Activated T-cell treated with anti-CD3 and anti-CD28 coated beads for 24 hours (primary cell): ENCODE measurements around the gene MYLK.

Experiments used
- DNase-seq: peaks from one replicate; pipeline ENCODE4 v3.0.0-alpha.2; 2020; ENCODE audit warnings: low read depth

MYLK gene

DNA sequence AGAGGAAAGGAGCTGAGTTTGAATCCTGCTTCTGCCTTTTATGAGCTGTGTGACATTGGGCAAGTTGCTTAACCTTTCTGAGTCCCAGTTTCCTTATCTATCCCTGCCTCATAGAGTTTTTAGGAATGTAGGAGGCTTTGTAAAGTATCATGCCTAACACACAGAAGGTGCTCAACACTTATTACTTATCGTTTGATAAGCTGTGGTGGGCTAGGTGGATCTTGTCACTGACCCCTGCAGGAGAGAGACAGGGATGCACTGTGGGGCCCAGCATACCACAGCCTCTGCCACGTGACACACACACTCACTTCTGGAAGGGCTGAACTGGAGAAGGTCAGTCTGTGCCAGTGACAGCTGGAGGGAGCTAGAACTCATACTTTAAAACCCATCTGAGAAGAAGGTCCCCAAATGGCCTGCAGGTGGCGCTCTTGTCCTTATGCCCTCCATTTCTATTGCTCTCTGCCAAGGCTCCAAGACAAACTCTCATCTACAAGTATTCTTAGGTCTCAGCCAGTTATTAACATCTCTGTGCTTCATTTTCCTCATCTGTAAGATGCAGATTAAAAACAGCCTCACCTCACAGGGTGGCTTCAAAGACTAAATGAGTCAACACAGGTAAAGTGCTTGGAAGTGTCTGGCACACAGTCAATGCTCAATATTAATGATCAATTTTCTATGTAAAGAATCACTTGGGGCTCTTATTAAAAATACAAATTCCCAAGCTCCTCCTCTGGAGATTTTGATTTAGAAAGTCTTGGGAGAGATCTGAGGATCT, 241.8 kb downstream of the MYLK start:
- peak; percentile 11 for DNase-seq

DNA sequence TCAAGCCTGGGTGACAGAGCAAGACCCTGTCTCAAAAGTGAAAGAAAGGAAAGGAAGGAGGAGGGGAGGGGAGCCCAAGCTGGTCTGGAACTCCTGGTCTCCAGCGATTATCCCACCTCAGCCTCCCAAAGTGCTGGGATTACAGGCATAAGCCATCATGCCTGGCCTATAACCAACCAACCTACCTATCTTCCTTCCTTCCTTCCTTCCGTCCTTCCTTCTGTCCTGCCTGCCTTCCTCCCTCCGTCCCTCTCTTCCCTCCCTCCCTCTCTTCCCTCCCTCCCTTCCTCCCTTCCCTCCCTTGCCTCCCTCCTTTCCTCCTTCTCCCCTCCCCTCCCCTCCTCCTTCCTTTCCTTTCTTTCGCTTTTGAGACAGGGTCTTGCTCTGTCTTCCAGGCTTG, 242.6 kb downstream of the MYLK start:
- no peak for DNase-seq

DNA sequence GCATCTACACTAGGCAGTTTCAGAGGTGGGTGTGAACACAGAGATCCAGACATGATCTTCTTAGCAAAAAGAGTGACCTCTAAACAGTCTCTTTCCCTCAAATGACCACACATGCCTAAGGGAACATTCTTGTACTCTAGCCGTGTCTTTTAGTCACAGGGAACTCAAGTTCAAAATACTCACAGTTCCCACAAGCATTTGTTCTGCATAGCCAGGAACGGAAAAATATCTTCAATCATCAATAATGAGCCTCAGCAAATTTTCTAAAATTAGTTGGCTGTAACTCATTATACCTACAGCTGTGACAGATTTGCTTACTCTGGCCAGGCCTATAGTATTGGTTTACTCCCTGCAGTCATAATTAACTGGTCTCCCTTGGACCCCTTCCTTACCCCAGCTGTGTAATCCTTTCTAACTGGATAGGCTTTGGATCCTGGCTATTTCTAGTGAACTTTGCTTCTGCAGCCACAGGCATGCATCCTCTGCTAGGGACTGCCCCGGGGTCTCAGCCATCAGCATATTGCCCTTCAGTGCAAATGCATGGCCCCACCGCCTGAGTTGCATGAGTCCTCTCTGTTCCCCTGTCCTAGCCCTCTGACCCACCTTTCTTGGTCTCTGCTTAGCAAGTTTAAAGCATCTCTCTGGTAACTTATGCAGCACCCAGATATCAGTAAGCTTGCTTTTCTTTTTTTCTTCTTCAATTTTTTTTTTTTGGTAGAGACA, 243.2 kb downstream of the MYLK start:
- no peak for DNase-seq

DNA sequence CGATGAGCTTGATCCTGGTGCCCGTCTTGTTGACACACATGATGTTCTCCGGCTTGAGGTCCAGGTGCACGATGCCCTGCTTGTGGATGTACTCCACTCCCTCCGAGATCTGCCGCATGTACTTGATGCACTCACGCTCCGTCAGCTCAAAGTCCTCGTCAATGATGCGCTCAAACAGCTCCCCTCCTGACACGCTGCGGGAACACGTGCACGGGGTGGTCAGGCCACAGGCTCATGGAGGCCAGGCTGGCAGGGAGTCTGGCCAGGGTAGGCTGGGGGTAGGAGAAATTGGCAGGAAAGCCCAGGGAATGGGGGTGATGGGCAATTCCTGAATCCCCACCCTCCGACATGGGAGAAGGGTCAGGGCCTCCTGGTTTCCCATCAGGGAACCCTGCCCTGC, 243.8 kb downstream of the MYLK start:
- no peak for DNase-seq

DNA sequence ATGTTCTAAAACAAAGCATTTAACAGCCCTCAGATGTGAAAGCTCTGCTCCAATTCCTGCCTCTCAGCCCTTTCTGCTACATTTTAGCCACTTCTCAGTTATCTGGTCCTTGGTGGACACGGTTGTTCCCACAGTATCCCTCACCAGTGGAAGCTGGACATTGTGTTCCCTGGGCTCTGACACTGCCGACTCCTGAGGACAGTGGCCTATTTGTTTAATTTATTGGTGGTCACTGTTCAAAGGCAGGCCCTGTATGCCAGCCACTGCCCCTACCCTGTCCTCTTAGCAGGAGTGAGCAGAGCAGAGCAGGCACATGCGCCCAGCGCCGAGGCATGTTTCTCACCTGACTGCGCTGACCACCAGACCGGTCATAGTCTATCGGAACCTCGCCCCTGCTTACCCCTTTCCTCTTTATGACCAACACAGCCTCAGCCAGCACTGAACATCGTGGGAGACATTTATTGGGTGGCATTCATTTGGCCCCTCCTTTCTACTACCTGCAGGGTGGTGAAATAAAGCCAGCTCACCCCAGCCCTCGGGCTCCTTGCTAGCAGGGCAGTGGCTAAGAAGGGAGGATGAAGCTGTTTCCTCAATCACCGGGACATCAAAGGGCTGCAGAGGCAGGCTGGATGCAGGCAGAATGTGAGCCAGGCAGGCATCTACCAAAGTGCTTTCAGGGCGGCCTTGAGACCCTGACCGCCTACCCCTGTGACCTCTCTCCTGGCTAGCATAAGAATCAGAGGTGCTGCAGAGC, 245.0 kb downstream of the MYLK start:
- DNase-seq, result no peak

DNA sequence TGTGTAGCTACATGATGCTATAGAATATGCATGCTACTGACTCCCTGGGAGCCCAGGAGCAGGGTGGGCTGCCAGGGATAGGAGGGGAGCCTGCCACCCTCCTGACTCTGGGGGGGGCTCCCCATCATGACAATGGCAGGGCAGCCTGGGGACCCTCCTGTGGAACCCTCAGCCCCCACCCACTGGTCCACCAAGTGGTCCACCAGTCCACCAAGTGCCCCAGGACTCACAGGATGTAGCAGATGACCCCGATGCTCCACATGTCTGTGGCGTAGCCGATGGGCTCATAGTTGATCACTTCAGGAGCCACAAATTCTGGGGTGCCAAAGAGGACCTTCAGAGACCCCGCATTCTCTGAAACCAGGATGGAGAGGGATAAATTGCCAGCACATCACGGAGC, 246.3 kb downstream of the MYLK start:
- DNase-seq, result no peak

DNA sequence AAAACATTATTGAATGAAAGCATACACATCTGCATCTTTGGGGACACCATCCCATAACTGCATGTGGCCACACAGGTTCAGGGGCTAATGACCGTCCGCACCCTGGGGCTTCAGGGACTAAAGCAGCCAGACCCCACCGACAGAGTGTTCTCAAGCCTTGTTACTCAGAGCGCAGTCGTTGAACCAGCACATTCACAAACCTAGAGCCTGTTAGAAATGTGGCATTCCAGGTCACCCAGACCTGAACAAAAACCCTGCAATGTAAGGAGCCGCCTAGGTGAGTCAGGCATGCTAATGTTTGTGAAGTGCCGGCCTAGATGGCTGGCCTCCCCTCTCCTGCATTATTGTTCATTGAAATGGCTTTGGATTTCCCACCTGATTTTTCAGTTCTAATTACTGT, 247.0 kb downstream of the MYLK start:
- no peak for DNase-seq

DNA sequence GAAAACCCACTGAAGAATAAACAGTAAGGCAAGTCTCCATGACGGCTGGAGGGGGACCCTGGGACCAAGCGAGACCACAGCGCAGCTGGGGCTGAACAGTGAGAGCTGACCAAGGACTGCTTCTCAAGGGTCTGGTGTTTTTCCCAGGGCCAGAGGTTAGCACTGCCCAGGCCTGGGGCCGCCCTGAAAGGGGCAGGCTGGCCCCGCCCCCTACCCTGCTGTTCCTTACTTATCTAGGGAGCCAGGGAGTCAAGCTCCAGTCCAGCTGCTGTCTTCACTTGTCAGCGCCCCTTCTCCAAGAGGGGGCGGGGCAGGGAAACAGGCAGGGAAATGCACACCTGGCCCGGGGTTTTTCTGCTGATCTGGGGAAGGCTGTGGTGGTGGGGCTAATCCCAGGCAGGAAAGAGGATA, 247.7 kb downstream of the MYLK start:
- DNase-seq, result no peak

DNA sequence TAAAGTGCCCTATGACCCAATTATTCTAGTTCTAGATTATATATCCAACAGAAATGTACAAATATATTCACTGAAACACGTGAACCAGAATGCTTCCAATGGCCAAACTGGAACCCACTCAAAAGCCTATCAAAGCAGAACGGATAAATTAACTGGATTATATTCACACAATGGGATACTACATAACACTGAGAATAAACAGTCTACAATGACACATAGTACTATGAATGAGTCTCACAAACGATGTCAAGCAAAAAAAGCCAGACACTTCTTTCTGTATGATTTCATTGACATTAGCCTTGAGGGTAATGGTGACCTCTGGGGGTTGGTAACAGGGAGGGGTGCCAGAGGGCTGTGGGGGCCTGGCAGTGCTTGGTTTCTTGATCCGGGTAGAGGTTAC, 248.4 kb downstream of the MYLK start:
- no peak for DNase-seq

DNA sequence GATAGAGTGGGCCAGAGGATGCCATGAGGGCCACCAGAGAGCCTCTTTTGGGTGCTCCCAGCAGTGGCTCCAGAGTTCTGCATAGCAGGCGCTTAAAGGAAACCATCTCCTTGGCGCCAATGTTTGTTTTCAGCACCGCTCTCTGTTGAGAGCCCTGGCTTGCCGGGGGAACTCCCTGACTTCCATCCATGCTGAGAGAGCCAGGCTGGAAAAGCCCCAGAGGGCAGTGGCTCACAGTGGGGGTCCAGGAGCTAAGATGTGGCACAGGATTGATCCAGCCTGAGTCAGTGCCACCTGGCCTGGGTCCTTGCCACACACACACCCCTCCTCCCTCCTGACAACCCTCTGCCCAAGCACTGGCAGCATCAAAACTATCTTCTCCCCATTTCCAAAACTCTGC, 248.9 kb downstream of the MYLK start:
- no peak for DNase-seq

DNA sequence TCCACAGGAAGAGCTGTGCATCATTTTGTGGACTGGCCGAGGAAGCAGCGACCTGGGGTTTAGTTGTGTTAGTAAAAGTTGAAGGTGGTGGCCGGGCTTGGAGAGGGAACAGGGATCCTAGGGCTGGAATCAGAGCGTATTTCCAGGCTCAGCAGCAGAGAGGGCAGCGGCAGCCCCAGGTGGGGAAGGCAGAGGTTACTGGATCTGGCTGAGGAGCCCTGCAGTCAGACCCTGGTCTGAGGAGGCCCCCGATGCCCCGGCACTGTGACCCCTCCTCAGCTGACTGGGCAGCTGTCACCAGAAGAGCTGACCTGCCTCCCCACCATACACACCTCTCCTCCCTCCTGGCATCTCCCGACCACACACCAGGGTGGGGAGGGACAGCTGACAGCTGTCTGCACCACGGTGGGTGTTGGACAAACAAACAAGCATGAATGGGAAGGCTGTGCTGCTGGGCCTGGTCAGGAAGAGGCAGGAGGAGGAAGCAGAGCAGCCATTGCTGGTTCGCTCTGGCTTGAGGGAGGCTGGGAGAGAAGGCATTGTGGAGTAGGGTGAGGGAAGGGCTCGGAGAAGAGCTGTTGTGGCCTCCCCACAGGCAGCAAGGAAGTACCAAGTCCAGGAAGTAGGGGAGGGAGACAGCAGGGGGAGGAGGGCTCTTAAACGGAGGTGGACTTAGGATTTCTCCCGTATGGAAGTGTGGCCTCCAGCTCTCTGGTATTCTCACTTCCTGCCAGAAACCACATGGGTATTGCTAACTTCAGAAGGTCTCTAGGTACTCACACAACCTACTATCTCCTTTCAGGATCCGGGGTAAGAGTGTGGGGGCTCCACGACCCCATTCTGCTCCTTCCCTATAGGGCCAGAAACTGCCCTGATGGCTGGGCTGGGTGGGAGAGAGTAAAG, 249.7 kb downstream of the MYLK start:
- DNase-seq, result no peak

DNA sequence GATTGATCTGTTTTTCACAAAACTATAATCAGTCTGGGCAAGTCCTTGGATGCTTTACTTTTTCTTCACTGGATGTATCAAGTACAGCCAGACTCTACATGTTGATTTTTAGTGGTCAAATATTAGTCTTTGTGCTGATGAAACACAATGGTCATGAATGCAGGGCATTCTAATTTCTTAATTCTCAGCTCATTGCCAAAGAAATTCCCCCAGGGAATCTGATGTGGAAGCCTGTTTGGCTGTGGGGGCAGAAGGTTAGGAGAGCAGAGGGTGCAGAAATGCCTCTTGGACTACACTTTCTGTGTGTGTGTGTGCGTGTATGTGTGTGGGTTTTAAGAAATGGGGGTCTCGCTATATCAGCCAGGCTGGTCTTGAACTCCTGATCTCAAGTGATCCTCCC, 250.6 kb downstream of the MYLK start:
- DNase-seq, result no peak

DNA sequence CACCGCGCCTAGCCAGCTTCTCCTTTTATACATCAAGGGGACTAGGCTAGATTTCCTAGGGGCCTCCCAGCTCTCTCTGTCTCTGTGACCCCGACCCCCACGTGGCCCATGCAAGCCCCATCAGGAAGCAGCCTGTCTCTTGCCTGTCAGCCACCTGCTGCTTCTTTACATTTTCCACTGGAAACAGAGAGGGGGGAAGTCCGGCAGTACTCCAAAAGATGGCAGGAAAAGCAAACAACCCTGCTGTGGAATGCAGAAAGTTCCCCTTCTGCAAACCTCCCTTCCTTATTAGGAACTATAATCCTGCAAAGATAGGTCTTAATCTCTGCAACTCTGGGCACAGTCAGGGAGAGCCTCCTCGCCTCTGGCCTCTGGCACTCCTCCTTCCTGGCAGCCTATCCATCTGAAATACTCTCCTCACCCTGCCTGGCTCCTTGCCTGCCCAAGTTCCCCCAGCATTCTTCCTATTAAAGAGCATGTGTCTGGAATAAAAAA, 251.9 kb downstream of the MYLK start:
- DNase-seq, result no peak

DNA sequence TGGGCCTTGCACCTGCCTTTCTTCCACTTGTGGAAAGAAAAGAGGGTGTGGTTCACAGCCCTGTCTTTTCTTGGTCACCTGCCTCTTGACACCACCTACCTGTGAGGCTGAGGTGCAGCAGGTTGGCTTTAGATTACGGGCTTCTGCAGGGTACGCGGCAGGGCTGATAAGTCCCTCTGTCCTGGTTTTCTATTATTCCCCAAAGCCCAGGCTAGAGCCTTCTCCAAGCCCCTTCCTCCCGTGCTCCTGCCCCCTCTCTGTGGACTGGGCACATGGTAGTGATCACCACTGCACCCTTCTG, 254.4 kb downstream of the MYLK start:
- DNase-seq, result no peak

DNA sequence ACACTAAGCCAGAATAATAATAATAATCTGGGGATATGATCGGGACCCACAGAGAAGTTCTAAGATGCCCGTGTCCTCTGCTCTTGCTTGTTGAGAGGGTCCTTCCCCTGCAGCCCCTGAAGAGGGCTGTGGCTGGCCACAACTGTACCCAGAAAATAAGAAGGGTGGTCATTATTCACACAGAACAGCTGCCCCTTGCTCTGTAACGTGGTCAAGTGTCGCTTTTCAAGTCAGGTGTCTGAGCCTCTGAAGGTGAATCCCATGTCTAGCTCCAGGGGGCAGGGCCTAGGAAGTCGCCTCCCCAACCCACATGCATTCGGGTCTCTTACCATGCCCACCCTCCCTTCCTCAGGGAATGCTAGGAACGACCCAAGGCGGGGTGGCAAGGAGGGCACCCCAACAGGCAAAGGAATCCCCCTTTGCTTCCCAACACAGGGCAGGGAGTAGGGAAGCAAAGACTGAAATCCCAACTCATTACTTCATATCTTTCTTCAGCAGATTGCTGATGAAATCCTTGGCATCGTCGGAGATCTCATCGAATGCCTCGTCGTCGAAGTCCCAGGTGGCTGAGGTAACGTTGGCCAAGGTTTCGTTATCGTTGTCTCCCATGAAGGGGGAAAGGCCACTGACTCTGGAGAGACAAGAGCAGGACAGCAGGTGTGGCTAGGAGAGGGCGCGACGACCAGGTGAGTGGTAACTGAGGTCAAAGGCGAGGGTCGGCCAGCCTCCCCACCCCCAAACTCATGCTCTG, 255.0 kb downstream of the MYLK start:
- no peak for DNase-seq

DNA sequence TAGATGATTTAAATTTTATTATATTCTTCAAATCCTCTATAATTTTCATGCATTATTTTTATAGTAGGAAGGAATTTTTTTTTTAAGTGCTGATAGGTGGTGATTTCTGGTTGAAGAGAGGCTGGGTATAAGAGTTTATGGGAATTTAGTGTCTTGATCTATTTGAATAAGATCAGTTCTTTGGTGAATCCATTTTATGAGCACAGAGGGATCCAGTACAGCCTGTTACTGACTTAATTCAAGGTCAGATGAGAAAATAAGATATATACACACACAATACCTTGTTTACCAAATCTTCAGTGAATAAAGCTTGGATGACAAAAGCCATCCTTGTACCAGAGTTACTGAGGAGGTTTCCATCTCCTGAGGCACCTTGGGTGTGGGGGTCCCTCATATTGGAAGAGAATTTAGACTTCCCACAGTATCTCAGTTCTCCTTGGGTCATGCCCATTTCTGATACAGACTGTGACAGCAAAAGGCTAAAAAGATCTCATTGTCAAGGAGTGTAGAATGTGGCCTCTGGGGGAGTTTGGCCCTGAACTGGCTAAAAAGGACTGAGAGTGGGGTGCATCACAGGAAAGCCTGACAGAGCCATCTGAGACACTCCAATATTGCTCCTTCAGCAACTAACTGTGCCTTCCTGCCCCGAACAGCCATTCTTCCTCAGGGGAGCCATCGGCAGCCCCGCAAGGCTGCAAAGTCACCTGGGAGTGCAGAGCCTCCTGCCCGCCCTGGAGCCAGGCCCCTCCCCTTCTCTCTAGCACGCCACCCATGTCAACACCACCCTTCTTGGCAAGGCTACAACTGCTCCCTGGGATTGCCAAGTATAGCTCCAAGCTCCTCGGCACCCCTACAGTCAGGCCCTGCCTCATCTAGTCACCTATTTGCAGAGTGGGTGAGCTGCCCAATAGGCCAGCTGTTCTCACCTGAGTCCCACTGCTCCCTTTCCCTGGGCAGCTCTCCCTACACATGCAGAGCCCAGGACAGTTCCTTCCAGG, 256.2 kb downstream of the MYLK start:
- no peak for DNase-seq

DNA sequence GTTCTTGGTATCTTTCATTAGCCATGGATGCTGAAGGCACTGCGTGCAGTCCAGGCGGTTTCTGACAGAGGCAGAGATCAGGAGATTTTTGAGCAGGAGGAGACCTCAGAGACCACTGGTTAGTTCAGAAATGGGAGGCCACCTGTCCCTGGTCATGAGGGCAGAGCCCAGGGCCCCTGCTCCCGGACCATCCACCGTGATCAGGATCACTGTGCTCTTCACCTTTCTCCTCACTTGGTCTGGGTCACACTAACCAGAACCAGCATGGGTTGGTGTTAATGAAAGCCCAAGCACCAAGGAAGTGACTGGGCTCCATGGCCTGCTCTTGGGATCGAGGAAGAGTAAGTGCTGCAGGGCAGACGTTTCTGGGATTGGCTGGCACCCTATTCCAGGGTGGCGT, 257.3 kb downstream of the MYLK start:
- no peak for DNase-seq

DNA sequence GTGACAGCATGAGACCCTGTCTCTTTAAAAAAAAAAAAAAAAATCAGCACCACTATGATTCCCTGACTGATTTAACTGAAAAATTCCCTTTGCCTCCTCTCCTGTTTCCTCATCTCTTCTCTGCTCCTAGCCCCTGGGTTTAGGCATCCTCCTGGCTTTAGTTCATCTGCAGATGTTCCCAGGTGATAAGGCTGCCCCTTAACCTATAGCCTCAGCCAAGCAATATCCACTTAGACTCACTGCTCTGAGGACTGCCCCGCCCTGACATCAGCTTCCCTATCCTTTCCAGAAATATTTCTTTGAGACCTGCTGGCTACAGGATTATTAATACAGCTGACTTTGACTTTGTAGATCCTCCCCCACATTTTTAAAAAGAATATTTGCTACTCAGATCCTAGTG, 259.8 kb downstream of the MYLK start:
- DNase-seq, result no peak

DNA sequence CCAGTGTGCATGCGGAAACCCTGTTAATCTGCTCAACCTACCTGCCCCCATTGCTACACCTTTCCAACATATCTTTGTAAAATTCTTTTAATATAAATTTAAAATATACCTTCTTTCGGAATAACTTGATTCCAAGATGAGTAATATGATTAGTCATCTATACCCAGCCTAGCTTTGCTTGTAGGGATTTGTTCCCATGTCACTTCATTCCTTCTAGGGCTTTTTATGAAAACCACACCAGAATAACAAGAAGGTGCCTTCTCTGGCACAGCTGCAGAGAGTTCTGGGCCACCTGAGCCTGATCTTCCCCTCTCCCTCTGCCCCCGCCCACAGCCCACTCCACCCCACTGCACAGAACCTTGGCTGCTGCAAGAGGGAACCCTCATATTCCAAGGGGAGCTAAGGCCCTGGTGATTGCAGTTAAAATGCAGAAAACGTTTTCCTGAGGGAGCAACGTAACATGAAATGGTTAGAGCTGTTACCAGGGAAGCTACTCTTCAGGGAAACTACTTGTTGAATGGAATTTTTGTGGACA, 260.7 kb downstream of the MYLK start:
- DNase-seq, result no peak

DNA sequence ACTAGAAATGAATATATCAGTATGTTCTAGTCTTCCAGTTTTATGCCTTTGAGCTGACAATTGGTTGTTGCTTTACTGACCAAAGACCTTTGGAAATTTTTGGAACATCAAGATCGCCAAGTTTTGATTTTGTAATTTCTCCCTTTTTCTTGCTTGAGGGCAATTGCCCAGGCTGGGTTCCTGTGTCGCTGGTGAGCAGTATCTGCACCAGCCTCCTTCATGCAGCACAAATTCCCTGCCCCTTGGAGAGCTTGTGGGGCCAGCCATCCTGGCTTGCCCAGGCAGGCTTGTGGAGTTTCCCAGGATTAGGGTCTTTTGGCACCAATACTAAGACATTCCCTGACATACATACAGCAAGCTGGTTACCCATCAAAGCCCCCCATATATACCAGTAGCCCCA, 261.4 kb downstream of the MYLK start:
- no peak for DNase-seq
